ENCODE results near the gene FAAP100.

The FAAP100 gene

DNA sequence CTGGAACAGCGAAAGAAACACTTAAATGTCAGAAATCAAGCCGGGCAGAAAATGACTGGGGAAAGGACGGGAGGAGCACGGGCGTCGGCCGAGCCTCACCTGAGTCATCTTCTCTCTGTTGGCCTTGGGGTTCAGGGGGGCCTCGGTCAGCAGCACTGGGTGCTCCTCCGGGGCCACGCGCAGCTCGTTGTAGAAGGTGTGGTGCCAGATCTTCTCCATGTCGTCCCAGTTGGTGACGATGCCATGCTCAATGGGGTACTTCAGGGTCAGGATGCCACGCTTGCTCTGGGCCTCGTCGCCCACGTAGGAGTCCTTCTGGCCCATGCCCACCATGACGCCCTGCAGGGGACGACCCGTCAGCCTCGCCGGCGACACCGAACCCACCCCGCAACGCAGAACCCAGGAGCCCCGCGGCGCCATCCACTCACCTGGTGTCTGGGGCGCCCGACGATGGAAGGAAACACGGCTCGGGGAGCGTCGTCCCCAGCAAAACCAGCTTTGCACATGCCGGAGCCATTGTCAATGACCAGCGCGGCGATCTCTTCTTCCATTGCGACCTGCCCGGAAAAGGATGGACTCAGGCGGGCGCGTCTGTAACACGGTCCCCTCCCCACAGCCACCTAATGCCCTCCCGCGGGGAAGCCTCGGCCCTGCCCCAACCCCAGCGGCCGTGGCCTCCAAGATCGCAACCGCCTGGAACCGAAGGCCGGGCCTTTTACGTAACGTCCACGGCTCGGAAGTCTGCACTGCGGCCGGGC is 40.2 kb downstream of the FAAP100 start:
- DNase-seq (ENCODE audit: low read depth): no peak

DNA sequence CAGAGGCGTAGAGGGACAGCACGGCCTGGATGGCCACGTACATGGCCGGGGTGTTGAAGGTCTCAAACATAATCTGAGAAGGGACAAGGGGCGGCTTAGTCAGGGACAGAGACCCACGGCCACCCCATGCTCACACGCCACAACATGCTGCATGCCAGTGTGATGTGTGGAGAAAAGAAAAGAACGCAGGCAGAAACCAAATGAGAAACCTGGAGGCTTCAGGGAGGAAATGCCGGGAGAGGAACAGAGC is 40.7 kb downstream of the FAAP100 start:
- DNase-seq (ENCODE audit: low read depth): no peak

DNA sequence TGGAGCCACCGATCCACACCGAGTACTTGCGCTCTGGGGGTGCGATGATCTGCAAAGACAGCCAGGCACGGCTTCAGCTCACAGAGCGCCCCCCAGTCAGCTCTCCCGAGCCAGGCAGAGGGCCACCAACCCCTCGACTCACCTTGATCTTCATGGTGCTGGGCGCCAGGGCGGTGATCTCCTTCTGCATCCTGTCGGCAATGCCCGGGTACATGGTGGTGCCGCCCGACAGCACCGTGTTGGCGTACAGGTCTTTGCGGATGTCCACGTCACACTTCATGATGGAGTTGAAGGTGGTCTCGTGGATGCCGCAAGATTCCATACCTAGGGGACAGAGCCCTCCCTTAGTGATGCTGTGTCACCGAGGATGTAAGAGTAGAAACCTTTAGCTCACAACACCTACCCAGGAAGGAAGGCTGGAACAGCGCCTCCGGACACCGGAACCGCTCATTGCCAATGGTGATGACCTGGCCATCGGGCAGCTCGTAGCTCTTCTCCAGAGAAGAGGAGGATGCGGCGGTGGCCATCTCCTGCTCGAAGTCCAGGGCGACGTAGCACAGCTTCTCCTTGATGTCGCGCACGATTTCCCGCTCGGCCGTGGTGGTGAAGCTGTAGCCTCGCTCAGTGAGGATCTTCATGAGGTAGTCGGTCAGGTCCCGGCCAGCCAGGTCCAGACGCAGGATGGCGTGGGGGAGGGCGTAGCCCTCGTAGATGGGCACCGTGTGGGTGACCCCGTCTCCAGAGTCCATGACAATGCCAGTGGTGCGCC is 41.2 kb downstream of the FAAP100 start:
- DNase-seq (ENCODE audit: low read depth): no peak

DNA sequence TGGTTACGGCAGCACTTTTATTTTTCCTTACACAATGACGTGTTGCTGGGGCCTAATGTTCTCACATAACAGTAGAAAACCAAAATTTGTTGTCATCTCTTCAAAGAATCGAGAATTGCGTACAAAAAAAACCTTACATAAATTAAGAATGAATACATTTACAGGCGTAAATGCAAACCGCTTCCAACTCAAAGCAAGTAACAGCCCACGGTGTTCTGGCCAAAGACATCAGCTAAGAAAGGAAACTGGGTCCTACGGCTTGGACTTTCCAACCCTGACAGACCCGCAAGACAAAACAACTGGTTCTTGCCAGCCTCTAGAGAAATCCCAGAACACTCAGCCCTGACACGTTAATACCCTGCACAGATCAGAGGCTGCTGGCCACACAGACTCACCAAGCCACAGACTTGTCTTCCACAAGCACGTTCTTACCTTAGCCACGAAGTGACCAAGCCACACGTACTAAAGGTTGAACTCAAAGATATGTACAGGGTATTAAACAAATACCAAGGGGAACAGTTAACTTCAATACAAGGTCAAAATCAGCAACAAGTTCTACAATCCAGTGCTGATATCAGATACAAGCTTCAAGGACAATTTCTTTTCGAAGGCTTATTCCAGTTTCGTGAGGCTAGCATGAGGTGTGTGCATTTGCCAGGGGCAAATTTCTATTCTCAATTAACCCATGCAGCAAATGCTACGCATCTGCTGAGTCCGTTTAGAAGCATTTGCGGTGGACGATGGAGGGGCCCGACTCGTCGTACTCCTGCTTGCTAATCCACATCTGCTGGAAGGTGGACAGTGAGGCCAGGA is 42.0 kb downstream of the FAAP100 start:
- no peak for DNase-seq (ENCODE audit: low read depth)

DNA sequence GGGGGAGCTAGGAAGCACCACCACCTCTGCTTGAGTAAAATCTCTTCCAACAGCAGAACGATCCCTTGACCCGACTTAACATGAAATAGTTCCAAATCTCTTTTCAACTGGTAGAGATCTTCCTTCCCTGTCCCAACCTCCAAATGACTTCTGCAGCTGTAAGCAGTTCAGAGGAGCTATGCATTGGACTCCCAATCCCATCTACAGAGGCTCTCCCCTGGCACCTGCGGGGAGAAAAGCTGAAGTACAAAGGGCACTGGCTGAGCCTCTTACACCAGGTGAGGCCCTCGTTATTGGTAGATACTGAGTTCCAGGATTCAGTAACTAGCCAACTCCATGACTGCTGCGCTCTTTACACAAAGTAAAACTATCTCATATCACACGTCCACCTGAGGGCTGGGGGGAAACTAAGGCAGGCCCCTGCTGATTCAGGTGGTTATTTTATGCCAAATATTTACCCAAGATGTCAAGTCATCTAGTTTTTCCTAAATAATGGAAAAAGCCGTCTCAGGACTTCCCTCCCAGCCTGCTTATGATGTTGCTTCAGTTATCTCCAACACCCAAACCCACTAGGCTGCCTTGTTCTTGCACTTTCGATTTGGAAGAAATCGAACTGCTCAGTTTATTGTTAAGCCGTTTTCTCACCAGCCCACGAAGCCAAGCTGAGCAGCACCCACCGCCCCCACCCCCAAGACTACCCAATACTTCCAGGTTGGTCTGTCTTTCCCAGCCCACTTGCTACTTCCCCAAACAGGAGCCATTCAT is 42.8 kb downstream of the FAAP100 start:
- DNase-seq (ENCODE audit: low read depth): no peak

DNA sequence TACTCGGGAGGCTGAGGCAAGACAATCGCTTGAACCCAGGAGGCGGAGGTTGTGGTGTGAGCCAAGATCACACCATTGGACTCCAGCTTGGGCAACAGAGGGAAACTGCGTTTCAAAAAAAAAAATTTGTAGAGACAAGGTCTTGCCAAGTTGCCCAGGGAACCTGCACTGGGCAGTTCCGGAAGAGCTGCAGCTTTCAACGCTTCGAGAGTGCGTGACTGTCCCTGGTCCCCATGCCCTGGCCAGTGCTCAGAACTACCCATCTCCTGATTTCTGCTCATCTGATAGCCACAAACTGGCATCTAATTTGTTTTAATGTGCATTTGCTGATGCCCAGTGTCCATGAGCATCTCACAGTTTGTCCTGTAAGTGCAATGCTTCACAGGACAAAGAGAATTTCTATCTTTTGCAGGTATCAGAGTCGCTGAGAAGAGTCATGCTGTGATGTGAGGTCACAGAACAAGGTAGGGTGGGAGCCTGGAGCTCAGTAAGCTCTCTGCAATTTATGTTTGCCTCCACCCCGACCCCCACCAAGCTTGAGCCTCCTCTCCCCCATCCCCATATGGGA is 43.4 kb downstream of the FAAP100 start:
- DNase-seq (ENCODE audit: low read depth): no peak

DNA sequence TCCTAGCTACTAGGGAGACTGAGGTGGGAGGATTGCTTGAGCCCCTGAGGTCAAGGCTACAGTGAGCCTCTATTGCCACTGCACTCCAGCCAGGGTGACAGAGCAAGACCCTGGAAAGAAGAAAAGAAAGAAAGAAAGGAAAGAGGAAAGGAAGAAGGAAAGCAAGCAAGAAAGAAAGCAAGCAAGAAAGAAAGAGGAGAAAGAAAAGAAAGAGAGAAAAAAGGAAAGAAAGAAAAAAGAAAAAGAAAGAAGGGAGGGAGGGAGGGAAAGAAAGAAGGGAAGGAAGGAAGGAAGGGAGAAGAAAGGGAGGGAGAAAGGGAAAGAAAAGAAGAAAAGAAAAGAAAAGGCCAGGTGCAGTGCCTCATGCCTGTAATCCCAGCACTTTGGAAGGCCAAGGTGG is 48.5 kb downstream of the FAAP100 start:
- no peak for DNase-seq (ENCODE audit: low read depth)

DNA sequence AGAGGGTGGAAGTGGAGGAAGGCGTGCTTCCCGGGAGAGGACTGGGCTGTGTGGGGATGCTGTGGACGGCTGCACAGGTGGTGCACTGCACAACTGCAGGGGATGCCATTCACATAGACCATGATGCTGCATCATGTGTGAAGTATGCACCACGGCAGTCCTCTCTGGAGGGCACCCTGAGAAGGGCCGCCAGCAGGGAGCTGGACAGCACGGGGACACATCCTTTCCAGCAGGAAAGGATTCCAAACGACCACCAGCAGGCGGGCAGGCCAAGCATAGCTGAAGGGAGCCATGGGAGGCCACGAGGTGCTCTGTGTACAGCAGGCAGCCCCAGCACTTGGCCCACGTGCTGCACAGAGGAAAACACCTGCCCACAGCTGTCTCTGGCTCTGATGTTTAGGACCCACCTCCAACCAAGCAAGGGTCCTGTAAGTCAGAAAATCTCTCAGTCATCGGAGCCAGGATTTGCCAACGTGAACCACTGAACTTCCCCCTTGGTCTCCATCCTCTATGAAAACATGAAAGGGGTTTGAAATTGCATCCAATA is 49.6 kb downstream of the FAAP100 start:
- DNase-seq (ENCODE audit: low read depth): no peak

DNA sequence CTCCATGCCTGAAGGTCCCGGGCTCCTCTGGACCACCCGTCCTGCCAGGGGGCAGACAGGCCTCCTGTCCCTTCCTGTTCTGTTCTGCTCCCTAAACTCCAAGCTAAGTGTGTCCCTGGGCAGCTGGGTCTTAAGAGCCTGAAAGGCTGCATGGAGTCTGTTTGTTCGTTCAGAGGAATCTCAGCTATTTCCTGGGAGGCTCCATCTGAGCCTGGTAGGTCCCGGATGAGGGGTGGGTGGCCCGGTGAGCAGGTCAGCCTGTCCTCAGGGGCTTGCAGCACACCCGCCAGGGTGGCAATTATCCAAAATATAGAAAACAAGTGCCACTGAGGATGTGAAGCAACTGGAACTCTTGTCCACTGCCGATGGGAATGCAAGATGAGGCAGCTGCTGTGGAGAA is 52.1 kb downstream of the FAAP100 start:
- DNase-seq (ENCODE audit: low read depth): no peak

DNA sequence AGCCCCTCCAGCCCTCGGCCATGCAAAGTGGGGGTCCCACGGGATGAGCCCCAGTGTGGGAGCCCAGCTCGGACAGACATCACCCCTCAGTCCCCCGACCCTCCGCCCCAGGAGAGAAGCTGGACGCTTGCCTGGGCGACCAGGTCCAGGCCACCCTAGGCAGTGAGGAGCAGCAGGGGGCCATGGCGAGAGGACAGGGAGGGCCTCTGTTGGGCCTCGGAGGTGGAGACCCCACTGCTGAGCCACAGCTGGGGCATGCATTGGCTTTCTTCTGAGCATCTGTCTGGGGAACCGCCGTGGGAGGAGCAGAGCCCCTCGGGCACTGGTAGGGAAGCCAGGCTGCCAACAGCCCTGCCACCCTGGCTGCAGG is 52.6 kb downstream of the FAAP100 start:
- DNase-seq (ENCODE audit: low read depth): no peak

DNA sequence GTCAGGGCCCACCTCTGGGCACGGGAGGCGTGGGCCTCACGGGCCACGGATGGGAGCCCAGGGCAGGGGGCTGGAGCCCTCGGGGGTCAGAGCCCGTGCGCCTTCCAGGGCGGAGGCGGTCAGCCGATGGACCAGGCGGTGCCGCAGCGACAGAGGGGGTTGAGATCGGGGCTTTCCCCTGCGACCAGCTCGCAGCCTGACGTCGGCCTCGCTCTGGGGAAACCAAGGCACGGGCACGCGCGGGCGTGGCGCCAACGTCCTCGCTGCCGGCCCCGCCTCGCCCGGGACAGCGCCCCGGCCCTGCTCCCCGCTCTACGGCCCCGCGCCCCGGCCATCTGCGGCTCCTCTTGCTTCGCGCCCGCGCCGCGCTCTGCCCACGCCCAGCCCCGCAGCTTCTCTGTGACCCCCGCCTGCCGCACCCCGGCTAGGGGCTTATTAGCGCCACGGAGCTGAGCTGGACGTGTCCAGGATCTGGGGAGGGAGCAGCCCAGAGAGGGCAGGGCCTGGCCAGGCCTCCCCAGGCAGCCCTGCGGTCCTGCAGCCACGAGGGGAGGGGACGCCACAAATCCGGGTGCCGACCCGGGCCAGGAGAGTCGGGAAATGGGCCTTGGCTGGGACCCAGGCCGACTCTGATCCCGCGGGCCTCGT is 53.1 kb downstream of the FAAP100 start:
- DNase-seq (ENCODE audit: low read depth): no peak

DNA sequence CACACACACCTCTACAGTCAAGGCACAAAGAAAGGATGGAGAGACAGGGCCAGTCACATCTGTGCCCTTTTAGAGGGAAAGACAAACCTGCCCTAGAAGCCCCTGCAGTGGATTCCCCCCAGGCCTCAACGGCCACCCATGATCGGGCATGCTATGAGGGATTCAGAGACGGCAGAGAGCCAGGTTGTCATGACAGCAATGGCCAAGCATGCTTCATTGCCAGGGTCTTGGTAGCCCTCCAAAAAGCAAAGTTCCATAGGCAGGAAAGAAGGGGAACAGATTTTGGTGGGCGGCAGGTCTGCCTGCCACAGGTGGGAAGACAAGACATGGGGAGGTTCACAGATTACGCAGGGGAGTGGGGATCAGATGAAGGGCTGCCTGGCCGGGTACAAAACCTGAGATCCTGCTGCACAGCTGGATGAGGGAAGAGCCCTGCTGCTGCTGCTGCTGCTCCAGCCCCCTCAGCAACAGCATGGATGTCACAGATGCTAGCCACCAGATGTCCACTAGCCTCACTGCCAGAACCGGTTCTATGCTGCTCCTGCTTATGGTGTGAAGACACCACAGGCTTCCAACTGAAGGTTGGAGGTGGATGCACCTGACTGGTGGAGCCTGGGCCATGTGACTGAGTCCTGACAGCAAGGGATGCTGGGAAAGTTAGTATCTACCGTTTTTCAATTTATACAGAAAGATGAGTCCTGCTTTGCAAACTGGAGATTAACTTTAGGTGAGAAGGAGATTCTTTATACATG is 57.4 kb downstream of the FAAP100 start:
- no peak for DNase-seq (ENCODE audit: low read depth)

DNA sequence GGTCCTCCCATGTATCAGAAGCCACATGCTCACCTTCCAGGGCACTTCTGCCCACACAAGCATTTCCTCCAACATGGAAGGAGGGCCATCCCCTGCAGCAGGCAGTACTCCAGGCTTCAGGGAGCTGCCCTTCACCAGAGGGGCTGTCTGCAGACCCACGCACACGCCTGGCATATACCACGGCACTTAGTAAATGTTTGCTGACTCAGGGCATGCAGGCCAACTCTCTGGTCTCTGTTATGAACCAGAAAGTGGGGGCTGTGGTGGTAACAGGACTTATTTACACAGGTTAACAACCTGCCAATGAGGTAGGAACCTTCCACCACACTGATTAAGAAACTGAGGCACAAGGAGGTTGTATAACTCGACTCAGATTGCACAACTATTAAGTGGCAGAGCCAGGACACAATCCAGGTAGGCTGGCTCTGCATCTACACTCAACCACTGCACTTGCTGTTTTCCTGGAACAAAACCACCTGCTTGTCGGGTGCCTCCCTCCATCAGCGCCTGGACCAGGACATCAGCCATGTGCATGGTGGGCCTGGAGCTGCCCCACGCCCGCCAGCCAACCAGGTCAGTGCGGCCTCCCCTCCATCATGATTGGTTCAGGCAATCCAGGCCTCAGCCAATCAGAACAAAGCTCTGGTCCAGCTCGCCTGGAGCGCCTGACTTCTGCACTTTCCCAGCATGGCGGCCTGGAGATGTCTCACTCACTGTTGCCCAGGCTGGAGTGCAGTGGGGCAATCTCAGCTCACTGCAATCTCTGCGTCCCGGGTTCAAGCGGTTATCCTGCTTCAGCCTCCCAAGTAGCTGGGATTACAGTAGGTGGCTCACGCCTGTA is 58.7 kb downstream of the FAAP100 start:
- no peak for DNase-seq (ENCODE audit: low read depth)

DNA sequence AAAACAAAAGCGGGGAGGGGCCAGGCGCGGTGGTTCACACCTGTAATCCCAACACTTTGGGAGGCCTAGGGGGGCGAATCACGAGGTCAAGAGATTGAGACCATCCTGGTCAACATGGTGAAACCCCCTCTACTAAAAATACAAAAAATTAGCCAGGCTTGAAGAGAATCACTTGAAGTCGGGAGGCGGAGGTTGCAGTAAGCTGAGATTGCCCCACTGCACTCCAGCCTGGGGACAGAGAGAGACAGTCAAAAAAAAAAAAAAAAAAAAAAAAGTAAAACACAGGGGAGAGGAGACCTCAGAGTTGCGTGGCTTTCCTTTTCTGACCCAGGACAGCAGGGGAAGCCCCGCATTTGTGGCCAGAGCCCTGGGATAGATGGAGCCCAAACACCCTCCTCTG is 59.4 kb downstream of the FAAP100 start:
- no peak for DNase-seq (ENCODE audit: low read depth)

DNA sequence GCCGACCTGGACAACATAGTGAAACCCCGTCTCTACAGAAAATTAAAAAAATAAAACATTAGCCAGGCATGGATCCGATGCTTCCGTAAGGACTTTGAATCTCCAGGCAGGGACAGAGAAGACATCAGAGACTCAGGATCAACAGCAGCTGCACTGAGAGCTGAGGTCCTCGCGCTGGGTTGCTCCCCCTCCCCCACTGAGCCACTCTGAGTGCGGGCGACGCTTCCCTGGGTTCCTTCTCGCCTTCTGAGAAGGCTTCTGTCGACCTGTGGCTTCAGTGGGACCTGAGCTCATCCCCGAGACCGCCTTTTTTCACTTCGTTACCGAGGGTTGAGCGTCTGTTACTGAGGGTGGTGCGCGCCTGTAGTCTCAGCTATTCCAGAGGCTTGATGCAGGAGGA is 60.0 kb downstream of the FAAP100 start:
- no peak for DNase-seq (ENCODE audit: low read depth)

DNA sequence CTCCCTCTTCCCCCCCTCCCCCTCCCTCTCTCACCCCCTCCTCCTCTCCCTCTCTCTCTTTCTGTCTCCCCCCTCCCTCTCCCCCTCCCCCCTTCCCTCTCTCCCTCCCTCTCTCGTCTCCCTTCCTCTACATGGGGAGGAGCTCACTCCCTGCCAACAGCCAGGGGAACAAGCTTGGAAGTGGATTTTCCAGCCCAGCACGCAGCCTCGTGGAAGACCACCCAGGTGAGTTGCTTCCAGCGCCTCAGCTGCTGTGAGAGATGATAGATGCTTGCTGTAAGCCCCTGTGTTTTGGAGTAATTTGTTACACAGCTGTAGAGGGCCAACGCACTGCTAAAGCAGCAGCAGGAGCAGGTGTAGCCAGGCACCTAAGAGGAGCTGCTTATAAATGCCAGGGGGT is 60.4 kb downstream of the FAAP100 start:
- no peak for DNase-seq (ENCODE audit: low read depth)

DNA sequence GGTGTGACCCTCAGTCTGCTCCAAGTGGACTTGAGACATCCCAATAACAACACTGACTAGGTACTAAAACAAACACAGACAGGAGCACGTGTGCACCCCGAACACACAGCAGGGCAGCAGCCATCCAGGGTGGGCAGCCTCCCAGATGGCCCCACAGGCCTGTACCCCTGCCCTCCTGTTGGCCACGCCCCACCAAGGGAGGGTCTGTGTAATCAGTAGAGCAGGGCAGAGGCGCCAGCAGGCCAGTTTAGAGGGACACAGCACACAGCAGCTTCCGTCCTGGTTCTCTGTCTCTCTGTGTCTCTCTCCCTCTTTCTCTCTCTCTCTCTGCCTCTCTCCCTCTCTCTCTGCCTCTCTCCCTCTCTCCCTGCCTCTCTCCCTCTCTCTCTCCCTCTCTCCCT is 61.0 kb downstream of the FAAP100 start:
- no peak for DNase-seq (ENCODE audit: low read depth)

DNA sequence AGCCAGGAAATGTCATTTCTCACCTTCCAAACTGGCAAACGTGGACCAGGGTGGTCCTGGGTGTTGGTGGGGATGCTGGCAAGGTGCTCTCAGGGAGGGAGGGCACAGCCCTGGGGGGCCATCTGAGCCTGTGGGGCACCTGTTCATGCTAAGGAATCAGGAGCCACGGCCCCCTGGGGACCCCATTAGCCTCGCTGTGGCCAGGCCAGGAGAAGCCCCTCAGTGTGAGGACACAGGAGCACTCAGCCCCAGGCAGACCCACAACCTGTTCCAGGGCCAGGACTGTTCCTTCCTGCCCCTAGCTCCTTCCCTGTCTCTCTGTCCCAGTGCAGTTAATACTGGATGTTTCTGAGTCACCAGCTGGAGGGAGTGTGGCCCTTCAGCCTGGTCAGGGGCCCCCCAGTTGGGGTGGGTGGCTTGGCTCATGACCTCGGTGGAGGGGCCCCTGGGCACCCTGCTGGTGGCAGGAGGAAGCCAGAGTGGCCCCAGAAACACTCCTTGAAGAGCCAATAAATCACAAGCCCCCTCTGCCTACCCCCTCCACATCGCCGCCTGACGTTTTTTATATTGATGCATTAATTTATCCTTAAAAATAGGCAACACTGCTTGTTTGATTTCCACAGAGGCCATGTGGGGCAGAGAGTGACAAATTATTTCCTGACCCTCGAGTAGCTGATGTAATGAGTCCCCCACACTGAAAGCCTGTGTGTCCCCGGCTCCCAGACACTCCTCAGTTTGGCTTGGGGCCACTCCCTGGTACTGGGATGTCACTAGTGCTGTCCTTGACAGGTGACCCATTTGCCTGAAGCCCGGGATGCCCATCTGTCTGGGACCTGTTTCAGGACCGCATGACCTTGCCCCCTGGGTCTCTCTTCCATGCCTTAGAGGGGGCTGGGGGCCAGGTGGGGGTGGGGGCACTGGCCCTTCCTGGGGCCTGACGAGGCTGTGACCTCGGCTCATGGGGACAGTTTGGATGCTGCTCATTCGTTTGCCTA is 61.9 kb downstream of the FAAP100 start:
- no peak for DNase-seq (ENCODE audit: low read depth)

Measured in activated T-cell treated with anti-CD3 and anti-CD28 coated beads for 48 hours (primary cell).